PC-3 (cell line): ENCODE measurements around the gene HBEGF. TPM values are rescaled to one million over a fixed set of nuclear protein-coding genes. Genes with fewer than 3 reads are reported as not detected.
A peak's percentile ranks its signal among the peaks of the same experiment; 100 is the strongest.

Experiments
- ATAC-seq: fragments of 200-7000 bp; cut with Tn5 transposase; 2 replicates; pipeline ENCODE4 v1.9.1; 2020; ENCODE audit warnings: mild to moderate bottlenecking, moderate library complexity
- BruUV-seq: library from RNA; stranded (reverse); fragments of 400-500 nt; replicated peaks from 2 replicates; lab custom pipeline; 2021; lab: Mats Ljungman, UMichigan
- CTCF ChIA-PET: fragments of 300-600 bp; sonication (Branson Sonifier 250); formaldehyde crosslinking; loops from one replicate; lab custom pipeline; 2022; ENCODE audit warnings: antibody characterized with exemption; lab: Charles Lee
- POLR2A ChIA-PET: fragments of 300-600 bp; sonication (Branson Sonifier 250); formaldehyde crosslinking; loops from one replicate; lab custom pipeline; 2022; ENCODE audit warnings: antibody characterized with exemption; ENCODE audit not compliant: unreplicated experiment; lab: Charles Lee
- DNase-seq: peaks from one replicate; pipeline ENCODE4 v3.0.0-alpha.2; 2015
- H2AFZ ChIP-seq: fragments of 300-600 bp; sonication (generic); 2 replicates; pipeline ENCODE4 v1.6.0; 2016; ENCODE audit warnings: antibody characterized with exemption, low read length
- H3F3A ChIP-seq: fragments of 300-600 bp; sonication (generic); one replicate; pipeline ENCODE4 v1.6.0; 2017; ENCODE audit warnings: antibody characterized with exemption, low read length, control low read depth, mild to moderate bottlenecking; ENCODE audit not compliant: unreplicated experiment
- H3K27ac ChIP-seq: fragments of 300-600 bp; sonication (generic); 2 replicates; pipeline ENCODE4 v1.5.1; 2016; ENCODE audit warnings: mild to moderate bottlenecking, low read length
- H3K27me3 ChIP-seq: fragments of 300-600 bp; sonication (generic); 2 replicates; pipeline ENCODE4 v1.6.1; 2016; ENCODE audit warnings: low read length, mixed read lengths
- H3K36me3 ChIP-seq: fragments of 300-600 bp; sonication (generic); 2 replicates; pipeline ENCODE4 v1.6.1; 2016; ENCODE audit warnings: low read depth, mixed run types, low read length, mixed read lengths
- H3K4me1 ChIP-seq: fragments of 300-600 bp; sonication (generic); 2 replicates; pipeline ENCODE4 v1.5.1; 2016; ENCODE audit warnings: low read length; ENCODE audit not compliant: insufficient read depth
- H3K4me2 ChIP-seq: fragments of 300-600 bp; sonication (generic); 2 replicates; pipeline ENCODE4 v1.6.0; 2016; ENCODE audit warnings: low read length
- H3K4me3 ChIP-seq: fragments of 300-600 bp; sonication (generic); 2 replicates; pipeline ENCODE4 v1.5.1; 2016; ENCODE audit warnings: mild to moderate bottlenecking, low read length, mixed read lengths
- H3K79me2 ChIP-seq: fragments of 300-600 bp; sonication (generic); 2 replicates; pipeline ENCODE4 v1.6.1; 2017; ENCODE audit warnings: low read length, mixed read lengths
- H3K9ac ChIP-seq: fragments of 300-600 bp; sonication (generic); 2 replicates; pipeline ENCODE4 v1.6.0; 2016; ENCODE audit warnings: mild to moderate bottlenecking, low read length
- H3K9me2 ChIP-seq: fragments of 300-600 bp; sonication (generic); replicated peaks from 2 replicates; pipeline ENCODE4 v1.6.1; 2016; ENCODE audit warnings: mixed run types, low read length, mixed read lengths
- H3K9me3 ChIP-seq: fragments of 300-600 bp; sonication (generic); 2 replicates; pipeline ENCODE4 v1.6.1; 2016; ENCODE audit warnings: low read length, mixed read lengths
- H4K20me1 ChIP-seq: fragments of 300-600 bp; sonication (generic); 2 replicates; pipeline ENCODE4 v1.6.1; 2016; ENCODE audit warnings: low read length, mixed read lengths
- CTCF ChIP-seq: fragments of 300-600 bp; sonication (generic); conservative IDR thresholded peaks from 2 replicates; pipeline ENCODE4 v1.5.1; 2017; ENCODE audit warnings: antibody characterized with exemption, low read depth, mild to moderate bottlenecking, low read length
- EZH2 ChIP-seq: fragments of 300-600 bp; sonication (generic); IDR thresholded peaks from one replicate; pipeline ENCODE4 v1.6.1; 2017; ENCODE audit warnings: antibody characterized with exemption, mild to moderate bottlenecking, low read length; ENCODE audit not compliant: unreplicated experiment
- EZH2phosphoT487 ChIP-seq: fragments of 300-600 bp; sonication (generic); IDR thresholded peaks from 2 replicates; pipeline ENCODE4 v1.6.1; 2018; ENCODE audit warnings: mild to moderate bottlenecking, antibody characterized with exemption, low read length, borderline replicate concordance
- intact Hi-C: fragments of 100-400 bp; cut with micrococcal nuclease; formaldehyde crosslinking; loops from 2 replicates; pipeline ENCODE4 v1.9.0; 2023
- total RNA-seq: library from RNA; depleted of rRNA; stranded (reverse); fragments of >200 nt; gene quantifications from 2 replicates; pipeline ENCODE4 v1.2.3, GENCODE V29; 2014

Gene HBEGF
- total RNA-seq, 1 experiment from 2014 or later, result 82.6 TPM

- ATAC-seq (no peak), DNase-seq (peak; percentile 15)
- BruUV-seq, result no TSS peak
- Histone ChIP-seq H3K4me2 (peak overlapping the region; percentile 80), H4K20me1 (no peaks in the 10 kb centered on the region), H3K9ac (peak overlapping the region; percentile 93), H3K9me3 (no peaks in the 10 kb centered on the region), H3K36me3 (no peaks in the 10 kb centered on the region), H3K4me1 (peaks cover 41% of the 10 kb centered on the region), H3K9me2 (no peaks in the 10 kb centered on the region; the same call in 1 of the 2 replicates), H2AFZ (no peak overlapping the region), H3F3A (peaks cover 19% of the 10 kb centered on the region), H3K4me3 (no peak overlapping the region), H3K27me3 (no peaks in the 10 kb centered on the region), H3K79me2 (no peaks in the 10 kb centered on the region), H3K27ac (peak overlapping the region; percentile 98)
- intact Hi-C loops, result loop anchor here (5.0 kb wide), 1 partner anchor 48 kb away; no protein-coding TSS in a partner anchor
- CTCF ChIA-PET, result no interaction called here
- POLR2A ChIA-PET, result interaction anchor here (0.7 to 1.4 kb wide), 2 partner anchors 13 to 36 kb away, joined by 3 to 4 read pairs; no protein-coding TSS in a partner anchor
- TF ChIP-seq EZH2phosphoT487, result no peak
- no peak for TF ChIP-seq EZH2
- TF ChIP-seq CTCF, result no peak
Measured at GRCh38 chr5:140310434-140310833, 36.0 kb downstream of the HBEGF start.

GRCh38 chr5:140309706-140310249, 36.6 kb downstream of the HBEGF start:
- TF ChIP-seq EZH2, result no peak
- no peak for TF ChIP-seq CTCF
- TF ChIP-seq EZH2phosphoT487, result no peak
- DNase-seq (no peak), ATAC-seq (no peak)
- H4K20me1 ChIP-seq, result no peaks in the 10 kb centered on the region
- CTCF ChIA-PET, result no interaction called here
- intact Hi-C loops, result loop anchor here (5.0 kb wide), 1 partner anchor 47 kb away; no protein-coding TSS in a partner anchor
- no peaks in the 10 kb centered on the region for H3K79me2 ChIP-seq
- POLR2A ChIA-PET, result no interaction called here
- H3K9me3 ChIP-seq, result no peaks in the 10 kb centered on the region
- peak overlapping the region; percentile 98 for H3K27ac ChIP-seq
- H3K27me3 ChIP-seq, result no peaks in the 10 kb centered on the region
- H3K4me1 ChIP-seq, result peaks cover 41% of the 10 kb centered on the region
- no TSS peak for BruUV-seq
- H3K36me3 ChIP-seq, result no peaks in the 10 kb centered on the region
- H3K4me2 ChIP-seq, result no peak overlapping the region; the same call in 1 of the 2 replicates
- no peak overlapping the region for H2AFZ ChIP-seq
- no peaks in the 10 kb centered on the region; the same call in 1 of the 2 replicates for H3K9me2 ChIP-seq
- peaks cover 19% of the 10 kb centered on the region for H3F3A ChIP-seq
- H3K4me3 ChIP-seq, result no peak overlapping the region
- peak overlapping the region; percentile 93; the same call in 1 of the 2 replicates for H3K9ac ChIP-seq

- POLR2A ChIA-PET, result no interaction called here
- Histone ChIP-seq H3K4me3 (no peak overlapping the region), H3K4me2 (no peak overlapping the region), H3K9ac (no peak overlapping the region), H2AFZ (no peak overlapping the region), H3K27me3 (no peaks in the 10 kb centered on the region), H3K36me3 (peaks cover 2% of the 10 kb centered on the region; the same call in 1 of the 2 replicates), H3K79me2 (peaks cover 25% of the 10 kb centered on the region), H3K9me2 (no peaks in the 10 kb centered on the region; the same call in 1 of the 2 replicates), H3K9me3 (no peaks in the 10 kb centered on the region), H3K27ac (no peak overlapping the region), H4K20me1 (no peaks in the 10 kb centered on the region), H3F3A (no peaks in the 10 kb centered on the region), H3K4me1 (peaks cover 26% of the 10 kb centered on the region)
- CTCF ChIA-PET, result no interaction called here
- no peak for ATAC-seq
- TF ChIP-seq CTCF (no peak), EZH2phosphoT487 (no peak), EZH2 (no peak)
- no TSS peak for BruUV-seq
- intact Hi-C loops, result no loop called here
- no peak for DNase-seq
Measured at GRCh38 chr5:140305471-140305870, 40.9 kb downstream of the HBEGF start.
